K562 (cell line): ENCODE measurements around the gene SETMAR. TPM values are rescaled to one million over a fixed set of nuclear protein-coding genes. Genes with fewer than 3 reads are reported as not detected.

Experiments
- polyA plus RNA-seq, 8 experiments: library from polyadenylated mRNA; depleted of rRNA in 4 of 8; stranded (reverse) in 5 of 8; unstranded in 3 of 8; fragments of >200 nt; fragmentation: Nextera tagmentation in 2 of 8; fragmentation: Illumina TruSeq in 1 of 8; extraction: Ambion mirVana in 2 of 8; extraction: Trizol in 1 of 8; gene quantifications; 2 replicates each; pipeline versions ENCODE4 v1.2.1 to v1.2.3, GENCODE V29; 2011 to 2014; ENCODE audit warnings: inconsistent platforms in 1 of 8, missing spikeins in 1 of 8
- total RNA-seq, 7 experiments: library from RNA; depleted of rRNA in 6 of 7; stranded (reverse); fragments of >200 nt in 6 of 7; fragmentation: Illumina TruSeq in 2 of 7; extraction: Trizol in 2 of 7; gene quantifications; 2 replicates each; pipeline versions ENCODE4 v1.2.1 to v1.2.3, GENCODE V29; 2011 to 2021; ENCODE audit warnings: low replicate concordance in 1 of 7

The SETMAR gene
- total and polyA plus RNA-seq, 9 of the 15 experiments (the other 6 are each of a cell fraction or from before 2014, with no cell fraction given): 5.5 to 25.1 (median 18.2) TPM

Other genes with a start within 250 kb of the SETMAR start
- 6.6 and 8.1 TPM in 2 replicates for gene SUMF1, start 163.9 kb downstream of the SETMAR start, total RNA-seq (2014; rRNA removed)
- gene SUMF1, start 163.9 kb downstream of the SETMAR start, total RNA-seq (2014; rRNA removed; fragmentation: Illumina TruSeq; extraction: Trizol): 4.2 and 4.6 TPM in 2 replicates
- gene SUMF1, start 163.9 kb downstream of the SETMAR start, total RNA-seq (2015; rRNA removed; fragmentation: Illumina TruSeq; extraction: Trizol): 4.1 and 4.6 TPM in 2 replicates
- gene SUMF1, start 163.9 kb downstream of the SETMAR start, total RNA-seq (2021): 5.6 and 6.0 TPM in 2 replicates
- 3.8 and 6.4 TPM in 2 replicates for gene SUMF1, start 163.9 kb downstream of the SETMAR start, polyA plus RNA-seq (2011; rRNA removed)
- 2.9 and 3.7 TPM in 2 replicates for gene SUMF1, start 163.9 kb downstream of the SETMAR start, polyA plus RNA-seq (2014; fragmentation: Illumina TruSeq; extraction: Trizol)
- 1 to 10 TPM; 1.3 to 1.4 TPM for gene SUMF1, start 163.9 kb downstream of the SETMAR start, polyA plus RNA-seq (2014; fragmentation: Nextera tagmentation; extraction: Ambion mirVana)
- gene SUMF1, start 163.9 kb downstream of the SETMAR start, polyA plus RNA-seq (2014; rRNA removed): 5.2 and 7.4 TPM in 2 replicates
- 22.4 and 22.9 TPM in 2 replicates for gene ITPR1, start 190.0 kb downstream of the SETMAR start, total RNA-seq (2014; rRNA removed)
- gene ITPR1, start 190.0 kb downstream of the SETMAR start, total RNA-seq (2014; rRNA removed; fragmentation: Illumina TruSeq; extraction: Trizol): 40.0 and 43.3 TPM in 2 replicates
- 31.1 and 32.3 TPM in 2 replicates for gene ITPR1, start 190.0 kb downstream of the SETMAR start, total RNA-seq (2015; rRNA removed; fragmentation: Illumina TruSeq; extraction: Trizol)
- gene ITPR1, start 190.0 kb downstream of the SETMAR start, total RNA-seq (2021): 32.0 and 35.2 TPM in 2 replicates
- 20.6 and 27.4 TPM in 2 replicates for gene ITPR1, start 190.0 kb downstream of the SETMAR start, polyA plus RNA-seq (2011; rRNA removed)
- 23.7 and 24.8 TPM in 2 replicates for gene ITPR1, start 190.0 kb downstream of the SETMAR start, polyA plus RNA-seq (2014; fragmentation: Illumina TruSeq; extraction: Trizol)
- 10 to 100 TPM; 26.2 to 33.9 TPM for gene ITPR1, start 190.0 kb downstream of the SETMAR start, polyA plus RNA-seq (2014; fragmentation: Nextera tagmentation; extraction: Ambion mirVana)
- gene ITPR1, start 190.0 kb downstream of the SETMAR start, polyA plus RNA-seq (2014; rRNA removed): 17.7 and 23.5 TPM in 2 replicates